AG04450 (cell line): ENCODE measurements around the gene RBM18. TPM values are rescaled to one million over a fixed set of nuclear protein-coding genes. Genes with fewer than 3 reads are reported as not detected.

Experiments used
- CTCF ChIA-PET: fragments of 300-600, 350-600 bp; formaldehyde crosslinking; extraction: SDS; loops from one replicate; lab custom pipeline; 2022; ENCODE audit warnings: antibody characterized with exemption, inconsistent platforms; lab: Charles Lee
- POLR2A ChIA-PET: fragments of 350-600 bp; formaldehyde crosslinking; extraction: SDS; loops from one replicate; lab custom pipeline; 2021; ENCODE audit warnings: antibody characterized with exemption, inconsistent platforms; lab: Yijun Ruan, JAX
- DNase-seq: peaks from one replicate; pipeline ENCODE4 v3.0.0-alpha.2; 2011; ENCODE audit warnings: low read depth, low spot score
- H3K27ac ChIP-seq: one replicate; pipeline ENCODE4 v1.5.1; 2012; ENCODE audit warnings: low read depth, low read length, control low read depth
- H3K27me3 ChIP-seq: one replicate; pipeline ENCODE4 v1.6.0; 2012; ENCODE audit warnings: low read length; ENCODE audit not compliant: control insufficient read depth, insufficient read depth
- H3K4me3 ChIP-seq: 2 replicates; pipeline ENCODE4 v1.5.1; 2011; ENCODE audit warnings: mild to moderate bottlenecking, low read depth, low read length, control low read depth
- H3K9me3 ChIP-seq: 2 replicates; pipeline ENCODE4 v1.5.1; 2012; ENCODE audit warnings: low read length; ENCODE audit not compliant: control insufficient read depth, insufficient read depth
- CTCF ChIP-seq: IDR thresholded peaks from 2 replicates; pipeline ENCODE4 v1.5.1; 2011; ENCODE audit warnings: low read depth, low read length, control low read depth, inconsistent platforms
- polyA plus RNA-seq: library from polyadenylated mRNA; depleted of rRNA; stranded (reverse); fragments of >200 nt; gene quantifications from 2 replicates; pipeline ENCODE4 v1.2.3, GENCODE V29; 2011

The RBM18 gene
- polyA plus RNA-seq, 1 experiment = 38.6 TPM

GRCh38 chr9:122254761-122255160 is 9.9 kb downstream of the RBM18 start:
- no peaks in the 10 kb centered on the region; the same call in 1 of the 2 replicates for H3K9me3 ChIP-seq
- H3K27me3 ChIP-seq = no peaks in the 10 kb centered on the region
- DNase-seq = no peak
- ChIA-PET CTCF (interaction anchor here (1.4 kb wide), 1 partner anchor 96 kb away, joined by 4 read pairs; no protein-coding TSS in a partner anchor), POLR2A (no interaction called here)
- H3K4me3 ChIP-seq = no peak overlapping the region
- no peak overlapping the region for H3K27ac ChIP-seq
- no peak for TF ChIP-seq CTCF

- H3K9me3 ChIP-seq = no peaks in the 10 kb centered on the region; the same call in 1 of the 2 replicates
- ChIA-PET CTCF (no interaction called here), POLR2A (no interaction called here)
- no peak overlapping the region for H3K4me3 ChIP-seq
- H3K27me3 ChIP-seq = no peaks in the 10 kb centered on the region
- TF ChIP-seq CTCF = no peak
- H3K27ac ChIP-seq = no peak overlapping the region
- no peak for DNase-seq
Measured at GRCh38 chr9:122252796-122253195, 11.8 kb downstream of the RBM18 start.

- no peak for TF ChIP-seq CTCF
- ChIA-PET POLR2A (no interaction called here), CTCF (interaction anchor here (1.4 kb wide), 1 partner anchor 100 kb away, joined by 5 read pairs; no protein-coding TSS in a partner anchor)
- DNase-seq = no peak
- Histone ChIP-seq H3K9me3 (no peaks in the 10 kb centered on the region), H3K27ac (no peak overlapping the region), H3K4me3 (no peak overlapping the region), H3K27me3 (no peaks in the 10 kb centered on the region)
Measured at GRCh38 chr9:122251351-122251750, 13.3 kb downstream of the RBM18 start.

- Histone ChIP-seq H3K9me3 (no peaks in the 10 kb centered on the region), H3K27ac (no peak overlapping the region), H3K4me3 (no peak overlapping the region), H3K27me3 (no peaks in the 10 kb centered on the region)
- TF ChIP-seq CTCF = no peak
- POLR2A ChIA-PET = no interaction called here
- CTCF ChIA-PET = interaction anchor here (1.9 kb wide), 1 partner anchor 102 kb away, joined by 8 read pairs; no protein-coding TSS in a partner anchor
- DNase-seq = no peak
Measured at GRCh38 chr9:122248448-122248865, 16.2 kb downstream of the RBM18 start.

GRCh38 chr9:122246666-122247065 is 18.0 kb downstream of the RBM18 start:
- H3K27me3 ChIP-seq = no peaks in the 10 kb centered on the region
- DNase-seq = no peak
- H3K27ac ChIP-seq = no peak overlapping the region
- no peak for TF ChIP-seq CTCF
- ChIA-PET POLR2A (no interaction called here), CTCF (interaction anchor here (0.9 kb wide), 1 partner anchor 104 kb away, joined by 4 read pairs; no protein-coding TSS in a partner anchor)
- H3K4me3 ChIP-seq = no peak overlapping the region
- H3K9me3 ChIP-seq = no peaks in the 10 kb centered on the region
